Cerebellar cortex (tissue), 1 donor: ENCODE results near the gene FIGLA.

ENCODE experiments used
- DNase-seq: peaks from one replicate; pipeline ENCODE4 v3.0.0-alpha.2; 2015; ENCODE audit warnings: low spot score

The FIGLA gene

DNA sequence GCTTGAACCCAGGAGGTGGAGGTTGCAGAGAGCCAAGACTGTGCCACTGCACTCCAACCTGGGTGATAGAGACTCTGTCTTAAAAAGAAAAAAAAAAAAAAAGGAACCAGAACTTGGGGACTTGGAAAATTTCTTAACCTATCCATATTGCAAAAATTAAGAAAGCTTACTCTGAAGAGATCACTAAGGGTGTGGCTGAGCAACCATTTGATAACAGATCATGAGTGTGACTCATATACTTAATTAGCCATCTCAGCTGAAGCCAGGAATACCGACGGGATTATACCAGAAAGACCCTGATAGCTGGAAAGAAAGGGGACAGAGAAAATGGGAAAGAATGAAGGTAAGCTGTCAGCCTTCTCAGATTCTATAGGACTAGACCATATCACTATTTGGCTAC is 15.3 kb downstream of the FIGLA start:
- no peak for DNase-seq

DNA sequence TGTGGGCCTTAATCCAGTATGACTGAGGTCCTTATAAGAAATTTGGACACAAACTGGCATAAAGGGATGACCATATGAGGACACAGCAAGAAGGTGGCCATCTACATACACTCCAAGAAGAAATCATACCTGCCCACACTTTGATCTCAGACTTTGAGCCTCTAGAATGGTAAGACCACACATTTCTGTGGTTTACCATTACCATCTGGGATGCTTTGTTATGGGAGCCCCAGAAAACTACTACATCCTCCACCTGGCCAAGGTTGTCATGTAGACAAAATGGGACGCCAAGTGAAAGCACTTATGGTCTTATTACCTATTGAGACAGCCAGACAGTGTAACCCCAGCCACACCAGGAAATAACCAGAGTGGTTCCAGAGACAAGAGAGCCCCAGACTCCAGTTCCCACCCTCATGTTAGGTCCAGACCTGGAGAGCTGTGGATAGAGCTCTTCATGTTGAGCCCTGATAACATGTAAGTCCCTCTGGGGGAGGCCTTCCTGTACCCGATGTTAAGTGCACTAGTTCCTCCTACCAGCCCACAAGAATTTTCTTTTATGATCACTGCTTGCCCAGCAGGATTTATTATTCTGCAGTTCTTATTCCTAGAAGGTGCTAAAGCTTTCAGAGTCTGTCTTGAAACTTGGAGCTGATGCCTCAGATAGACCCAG is 17.8 kb downstream of the FIGLA start:
- DNase-seq, result no peak

DNA sequence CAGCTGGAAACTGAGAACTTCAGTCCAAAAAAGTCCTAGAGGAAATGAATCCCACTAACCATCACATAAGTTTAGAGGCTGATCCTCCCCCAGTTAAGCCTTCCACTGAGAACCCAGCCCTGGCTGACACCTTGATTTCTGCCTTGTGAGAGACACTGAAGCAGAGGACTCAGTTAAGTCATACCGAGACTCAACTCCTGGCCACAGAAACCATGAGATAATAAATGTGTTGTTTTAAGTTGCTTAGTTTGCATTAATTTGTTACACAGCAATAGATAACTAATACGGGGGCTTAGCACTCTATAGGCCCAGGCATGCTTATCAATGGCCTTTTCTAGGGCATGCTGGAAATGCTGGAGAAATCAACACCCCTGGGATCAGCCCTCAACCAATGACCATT is 19.0 kb downstream of the FIGLA start:
- no peak for DNase-seq

DNA sequence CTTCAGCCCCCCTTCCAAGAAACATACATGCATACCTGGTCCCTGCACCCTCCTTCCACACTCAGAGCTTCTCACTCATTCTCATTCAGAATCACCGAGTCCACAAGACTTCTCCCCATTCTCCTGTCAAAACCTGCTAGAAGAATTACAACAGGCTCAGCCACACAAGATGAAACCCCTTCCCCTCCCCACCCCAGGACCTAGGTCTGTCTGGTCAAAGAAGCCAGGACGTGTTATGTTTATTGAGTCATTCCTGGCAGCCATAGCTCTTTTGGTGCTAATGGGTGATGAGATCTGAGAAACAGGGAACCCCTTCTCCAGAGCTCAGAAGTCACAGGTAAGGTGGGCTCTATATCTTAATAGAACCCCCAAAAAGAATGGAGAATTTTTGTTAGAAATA is 21.0 kb downstream of the FIGLA start:
- no peak for DNase-seq

DNA sequence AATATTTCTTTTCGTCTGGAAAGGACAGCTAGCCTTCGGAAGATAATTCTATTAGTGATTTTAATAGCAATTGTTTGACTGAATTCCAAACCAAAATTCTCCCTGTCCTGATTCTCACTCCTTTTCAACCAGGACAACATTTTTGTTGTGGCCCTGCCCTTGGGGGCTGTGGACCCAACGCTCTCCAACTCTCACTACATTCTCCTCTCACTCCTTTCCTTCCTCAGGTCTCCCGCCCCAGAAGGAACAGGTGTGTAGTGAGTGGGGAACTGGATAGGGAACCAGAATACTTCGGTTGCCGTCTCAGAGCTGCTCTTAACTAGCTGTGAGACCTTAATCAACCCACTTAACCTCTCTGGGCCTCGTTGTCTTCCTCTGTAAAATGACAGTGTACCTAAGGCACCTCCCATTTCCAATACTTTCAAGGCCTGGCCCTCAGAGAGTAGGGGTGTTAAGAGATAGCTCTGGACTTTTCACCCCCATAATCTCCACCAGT is 21.8 kb downstream of the FIGLA start:
- DNase-seq, result no peak

DNA sequence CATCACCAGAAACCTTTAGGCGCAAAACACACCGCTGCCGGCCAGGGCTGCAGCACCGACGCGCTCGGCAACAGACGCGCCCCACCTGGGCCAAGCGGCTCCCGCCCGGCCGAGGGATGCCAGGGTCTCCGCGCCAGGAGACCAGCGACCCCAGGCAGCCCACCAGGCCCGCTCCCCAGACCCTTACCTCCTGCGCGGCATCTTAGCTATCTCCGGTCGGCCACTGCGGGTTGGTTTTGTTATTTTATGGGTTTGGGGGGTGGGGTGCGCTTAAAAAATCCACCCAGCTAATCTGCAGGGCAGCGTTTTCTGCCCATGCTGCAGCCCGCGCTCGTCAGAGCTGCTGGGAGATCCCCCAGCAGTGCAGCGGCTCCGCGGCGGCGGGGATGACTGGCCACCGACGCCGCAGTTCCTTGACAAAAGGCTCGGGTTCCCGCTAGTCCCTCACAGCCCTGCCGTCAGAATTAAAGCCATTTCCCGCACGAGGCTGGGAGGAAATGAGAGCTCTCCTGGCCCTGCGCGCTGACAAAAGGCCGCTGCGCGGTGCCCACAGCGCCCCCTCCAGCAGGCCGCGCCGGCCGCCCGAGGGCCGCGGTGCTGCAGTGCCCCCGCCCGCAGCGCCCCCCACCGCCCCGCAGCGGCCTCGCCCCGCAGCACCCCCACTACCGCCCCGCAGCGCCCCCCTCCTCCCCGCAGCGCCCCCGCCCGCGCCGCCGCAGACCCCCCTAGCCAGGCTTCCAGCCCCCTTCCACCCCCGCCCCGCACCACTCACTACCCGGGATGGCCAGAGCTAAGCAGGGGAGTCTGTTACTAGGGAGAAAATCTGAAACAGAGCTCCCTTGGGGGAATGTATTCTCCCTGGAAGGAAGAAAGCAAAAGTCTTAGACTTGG is 22.5 kb downstream of the FIGLA start, which contains the start of gene ADD2:
ADD2 (minus strand) TSS at position 502 of the 891 bp plus-strand sequence. CDS start 61,792 bp downstream, outside the sequence.
- DNase-seq, result peak; percentile 81

DNA sequence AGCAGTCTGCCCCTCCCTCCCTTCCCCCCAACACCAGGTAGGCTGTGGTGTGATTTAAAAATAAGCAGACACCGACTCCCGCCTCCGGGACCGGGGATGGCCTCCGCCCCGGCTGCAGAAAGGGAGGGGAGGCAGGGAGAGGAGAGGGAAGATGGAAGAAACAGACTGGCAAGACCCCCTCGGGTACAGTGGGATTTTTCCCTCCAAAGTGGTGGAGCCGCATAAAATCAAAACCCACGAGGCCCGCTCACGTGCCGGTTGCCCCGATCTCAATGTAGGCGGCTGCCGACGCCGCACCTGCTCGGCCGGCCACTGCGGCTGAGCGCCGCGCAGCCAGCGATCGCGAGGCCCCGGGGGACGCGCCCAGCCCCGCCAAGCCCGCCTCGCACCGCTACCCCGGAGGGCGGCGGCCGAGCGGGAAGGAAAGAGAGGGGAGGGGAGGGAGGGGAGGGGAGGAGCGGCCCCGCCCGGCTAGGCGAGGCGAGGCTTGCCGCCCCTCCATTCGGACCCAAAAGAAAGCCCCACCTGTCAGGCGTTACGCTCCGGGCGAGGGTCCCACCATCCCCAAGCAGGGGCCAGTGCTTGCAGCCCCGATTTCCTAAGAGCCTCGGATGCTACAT is 23.3 kb downstream of the FIGLA start:
- peak; percentile 73 for DNase-seq

DNA sequence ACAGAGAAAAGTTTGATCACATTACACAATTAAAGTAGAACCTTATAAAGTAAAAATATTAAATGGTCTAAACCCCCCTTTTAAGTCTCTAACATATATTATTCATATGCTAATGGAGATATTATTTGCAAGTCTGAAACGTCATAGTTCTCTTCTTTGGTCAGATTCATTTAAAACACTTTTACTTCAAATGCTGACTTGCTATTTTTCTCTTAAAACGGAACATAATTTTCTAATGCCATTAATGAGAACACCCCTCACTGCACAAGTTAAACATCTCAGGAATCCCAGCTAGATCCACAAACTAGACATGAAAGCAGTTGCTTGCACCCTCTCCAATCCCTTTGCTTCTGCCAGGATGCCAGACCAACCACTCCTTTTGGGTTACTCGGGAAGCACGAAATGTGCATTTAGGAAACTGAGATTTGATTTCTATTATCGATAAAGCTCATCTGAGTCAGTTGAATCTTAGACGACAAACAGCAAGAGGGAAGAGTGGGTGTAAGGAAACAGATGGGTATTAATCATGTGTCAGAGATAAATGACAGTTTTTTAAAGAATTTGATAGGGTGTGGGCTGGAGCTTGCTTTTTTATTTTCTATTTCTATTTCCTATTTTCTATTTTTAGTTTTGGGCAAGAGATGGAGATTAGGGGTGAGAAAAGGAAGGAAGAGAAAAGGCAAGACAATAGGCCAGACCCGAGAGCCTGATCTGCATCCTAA is 23.9 kb downstream of the FIGLA start:
- DNase-seq, result peak; percentile 46

DNA sequence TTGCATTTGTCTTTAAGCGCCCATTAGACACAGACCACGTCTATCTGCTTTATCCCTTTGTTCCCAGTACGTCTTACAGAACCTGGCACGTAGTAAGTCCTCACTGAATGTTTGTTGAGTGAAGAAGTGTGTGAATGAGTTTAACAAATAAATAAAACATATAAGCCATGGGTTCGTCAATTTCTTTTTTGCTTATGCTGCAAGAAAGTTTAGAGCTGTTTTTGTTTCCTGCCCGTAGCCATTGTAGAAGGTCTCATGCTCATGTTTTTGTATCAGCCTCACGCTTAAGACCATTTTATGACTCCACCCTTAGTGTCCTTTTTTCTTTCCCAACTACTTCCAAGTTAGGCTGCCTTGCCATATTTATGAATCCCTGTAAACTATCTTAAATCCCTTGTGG is 24.9 kb downstream of the FIGLA start:
- no peak for DNase-seq

DNA sequence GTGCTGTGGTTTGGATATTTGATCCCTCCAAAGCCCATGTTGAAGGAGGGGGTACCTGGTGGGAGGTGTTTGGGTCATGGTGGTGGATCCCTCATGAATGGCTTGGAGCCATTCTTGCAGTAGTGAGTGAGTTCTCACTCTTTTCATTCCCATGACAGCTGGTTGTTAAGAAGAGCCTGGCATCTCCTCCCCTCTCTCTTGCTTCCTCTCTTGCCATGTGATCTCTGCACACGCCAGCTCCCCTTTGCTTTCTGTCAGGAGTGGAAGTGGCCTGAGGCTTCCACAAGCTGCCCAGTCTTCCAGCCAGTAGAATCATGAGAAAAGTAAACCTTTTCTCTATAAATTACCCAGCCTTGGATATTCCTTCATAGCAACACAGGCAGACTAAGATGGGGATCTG is 31.0 kb downstream of the FIGLA start:
- DNase-seq, result peak; percentile 51

DNA sequence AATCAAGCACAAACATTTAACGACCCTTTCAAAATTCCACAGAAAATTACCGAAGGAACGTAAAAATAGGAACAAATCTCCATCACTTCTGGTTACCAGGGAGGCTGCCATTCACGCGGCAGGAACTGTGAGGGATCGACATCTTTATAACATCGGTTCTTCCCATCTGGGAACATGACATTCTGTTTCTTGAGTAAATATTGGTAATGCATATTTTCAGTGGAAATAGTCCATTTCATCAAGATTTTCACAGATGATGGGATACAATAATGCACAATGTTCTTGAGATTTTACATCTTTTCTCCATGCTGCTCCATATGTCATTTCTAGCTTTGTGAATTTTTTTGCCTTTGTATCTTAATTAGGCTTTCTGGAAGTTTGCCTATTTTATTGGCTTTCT is 32.5 kb downstream of the FIGLA start:
- DNase-seq, result no peak

DNA sequence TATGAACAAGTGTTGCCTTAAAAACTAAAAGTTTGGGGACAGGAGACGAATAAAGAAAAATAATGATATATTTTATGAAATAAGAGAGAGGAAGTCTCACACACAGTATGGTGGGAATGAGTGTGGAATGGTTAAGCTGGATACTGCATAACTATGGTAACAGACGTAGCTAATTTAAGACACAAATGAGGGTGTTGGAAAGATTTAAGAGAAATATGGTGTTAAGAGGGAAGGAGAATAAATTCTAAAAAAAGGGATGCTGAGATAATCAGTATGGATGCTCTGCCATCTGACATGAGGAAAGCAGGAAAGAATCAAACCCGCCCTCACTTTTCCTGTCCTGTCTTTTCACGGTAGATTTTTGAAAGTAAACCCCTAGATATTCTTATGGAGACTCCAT is 33.1 kb downstream of the FIGLA start:
- no peak for DNase-seq

DNA sequence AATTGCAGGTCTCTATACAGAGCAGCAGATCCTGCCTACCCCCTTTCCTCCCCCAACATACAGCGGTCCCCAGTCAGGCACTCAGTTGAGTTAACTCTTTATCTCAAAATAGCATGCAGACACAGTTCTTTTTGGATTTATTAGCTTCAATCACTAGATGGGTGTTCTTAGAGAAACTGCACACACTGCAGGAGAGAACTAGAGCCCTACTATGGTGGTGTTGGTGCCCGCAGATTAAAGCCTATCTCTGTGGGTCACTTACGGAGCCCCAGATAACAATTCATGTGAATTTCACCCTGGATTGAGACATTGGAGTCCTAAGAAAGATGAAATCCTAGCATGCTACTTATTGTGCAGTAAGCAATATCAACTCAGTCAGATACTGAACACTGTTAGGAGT is 34.3 kb downstream of the FIGLA start:
- no peak for DNase-seq

DNA sequence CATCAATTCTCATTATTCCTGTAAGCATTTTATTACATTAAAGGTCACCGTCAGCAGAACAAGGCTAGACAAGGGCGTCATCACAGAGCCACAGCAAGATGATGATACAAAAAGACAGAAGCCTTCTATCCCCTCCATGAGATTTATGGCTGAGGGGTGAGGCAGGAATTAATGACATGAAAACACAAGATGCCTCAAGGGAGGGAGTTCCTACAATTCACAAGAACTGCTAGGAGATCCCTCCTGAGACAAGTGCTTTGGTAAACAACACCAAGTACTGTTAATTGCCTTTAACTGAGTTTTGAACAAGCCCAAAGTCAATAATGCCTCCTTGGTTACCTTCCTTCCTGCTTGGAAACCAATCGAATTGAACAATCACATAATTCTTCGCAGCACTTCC is 36.5 kb downstream of the FIGLA start:
- no peak for DNase-seq

DNA sequence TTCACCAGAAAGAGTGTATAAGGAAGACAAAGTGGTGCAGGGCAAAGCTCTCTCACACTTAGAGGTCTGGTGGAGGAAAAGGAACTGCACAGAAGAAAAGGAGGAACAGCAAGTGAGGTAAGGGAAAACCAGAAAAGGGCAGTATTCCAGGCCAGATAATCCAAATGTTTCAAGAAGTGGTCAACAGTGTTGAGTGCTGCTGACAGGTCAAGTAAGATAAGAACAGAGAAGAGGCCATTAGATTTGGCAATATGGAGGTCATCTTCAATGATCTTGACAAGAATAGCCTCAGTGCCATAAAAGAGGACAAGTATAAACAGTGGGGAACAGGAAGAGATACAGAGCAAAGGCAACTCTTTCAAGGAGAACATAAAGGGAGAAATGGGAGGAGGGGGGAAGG is 37.4 kb downstream of the FIGLA start:
- DNase-seq, result no peak

DNA sequence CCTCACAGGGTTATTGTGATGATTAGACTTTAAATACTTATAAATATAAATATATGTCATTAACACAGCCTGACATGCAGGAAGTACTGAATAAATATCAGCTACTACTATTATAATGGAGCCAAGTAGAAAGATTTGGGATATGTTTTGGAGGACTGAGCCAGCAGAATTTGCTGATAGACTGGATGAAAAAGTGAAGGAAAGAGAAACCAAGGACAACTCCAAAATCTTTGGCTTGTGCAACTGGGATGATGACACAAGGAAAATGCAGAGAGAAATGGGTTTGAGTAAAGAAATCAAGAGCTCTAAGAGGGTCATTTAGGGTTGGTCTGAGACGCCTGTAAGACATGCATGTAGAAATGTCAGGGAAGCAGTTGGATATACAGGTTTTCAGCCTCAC is 38.0 kb downstream of the FIGLA start:
- DNase-seq, result no peak

DNA sequence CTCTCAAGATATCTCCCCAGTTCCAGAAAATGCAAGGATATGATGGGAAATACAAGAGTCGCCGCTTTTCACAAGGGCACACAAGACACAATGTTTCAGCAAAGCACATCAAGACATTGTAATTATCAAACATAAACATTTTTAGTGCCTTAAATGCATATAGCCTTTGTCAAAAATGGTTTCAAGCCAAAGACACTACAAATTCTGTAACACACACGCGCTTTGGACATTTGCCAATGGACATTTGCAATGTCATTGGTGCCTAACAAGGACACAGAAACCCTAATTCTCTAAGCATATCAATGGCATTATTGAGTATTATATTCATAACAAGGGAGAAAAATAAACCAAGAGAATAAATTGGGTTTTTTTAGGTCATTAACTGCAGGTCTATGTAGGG is 38.6 kb downstream of the FIGLA start:
- DNase-seq, result no peak

DNA sequence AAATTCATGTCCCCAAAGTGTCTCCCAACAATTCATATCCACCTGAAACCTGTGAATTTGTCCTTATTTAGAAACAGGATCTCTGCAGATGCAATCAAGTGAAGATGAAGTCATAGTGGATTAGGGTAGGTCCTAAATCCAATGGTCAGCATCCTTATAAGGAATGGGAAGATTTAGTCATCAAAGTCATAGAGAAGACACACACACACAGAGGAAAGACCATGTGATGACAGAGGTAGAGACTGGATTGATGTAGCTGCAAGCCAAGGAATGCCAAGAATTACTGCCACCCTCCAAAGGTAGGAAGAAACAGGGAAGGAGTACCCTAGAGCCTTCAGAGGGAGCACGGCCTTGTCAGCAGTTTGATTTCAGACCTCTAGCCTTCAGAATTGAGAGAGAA is 40.1 kb downstream of the FIGLA start:
- no peak for DNase-seq

DNA sequence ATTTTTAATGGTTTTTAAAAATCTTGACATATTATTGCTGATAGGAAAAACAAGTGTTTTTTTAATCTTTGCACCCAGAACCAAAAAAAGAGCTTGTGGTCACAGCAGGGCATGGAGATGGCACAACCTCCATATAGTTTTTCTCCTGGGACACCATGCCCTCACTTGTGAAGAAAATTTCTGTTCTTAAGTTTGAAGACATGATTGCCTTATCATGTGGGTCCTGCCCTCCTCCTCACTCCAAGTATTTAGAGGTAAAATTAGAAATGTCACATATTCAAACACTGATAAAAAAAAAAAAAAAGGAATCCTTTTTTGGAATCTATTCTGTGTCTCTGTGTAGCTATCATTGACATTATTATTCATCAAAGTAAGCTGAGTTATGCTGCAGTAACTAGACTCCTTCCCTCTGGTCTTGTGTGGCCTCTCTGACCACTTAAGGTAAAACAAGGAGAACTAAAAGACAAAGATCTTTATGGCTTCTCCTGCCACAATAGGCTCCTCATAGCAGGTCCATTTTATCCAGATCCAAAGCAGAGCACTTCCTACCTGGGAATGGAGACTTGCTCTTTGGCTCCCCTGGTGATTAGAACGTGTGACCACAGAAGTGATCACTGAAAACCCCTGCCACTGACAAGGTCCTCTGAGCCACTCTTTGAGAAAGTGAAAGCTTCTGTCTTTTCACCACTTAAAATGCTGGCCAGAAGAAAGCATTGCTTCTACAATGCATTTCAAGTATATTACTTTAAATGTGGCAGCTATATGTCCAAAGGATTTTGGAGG is 42.2 kb downstream of the FIGLA start:
- no peak for DNase-seq

DNA sequence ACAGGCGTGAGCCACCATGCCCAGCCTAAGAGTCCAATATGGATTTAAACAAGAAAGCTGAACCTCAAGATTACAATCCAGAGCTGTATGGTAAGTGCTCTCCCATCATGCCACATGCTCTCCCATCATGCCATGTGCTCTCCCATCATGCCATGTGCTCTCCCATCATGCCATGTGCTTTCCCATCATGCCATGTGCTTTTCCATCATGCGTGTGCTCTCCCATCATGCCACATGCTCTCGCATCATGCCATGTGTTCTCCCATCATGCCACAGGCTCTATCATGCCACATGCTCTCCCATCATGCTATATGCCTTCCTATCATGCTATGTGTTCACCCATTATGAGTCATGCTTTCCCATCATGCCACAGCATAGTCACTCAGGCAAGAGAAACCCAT is 43.2 kb downstream of the FIGLA start:
- no peak for DNase-seq
